HepG2 (cell line): ENCODE results near the gene VWA3A. TPM values are rescaled to one million over a fixed set of nuclear protein-coding genes. Genes with fewer than 3 reads are reported as not detected.
A peak's percentile ranks its signal among the peaks of the same experiment; 100 is the strongest.

Source experiments
- ARNTL ChIP-seq: sonication (generic); formaldehyde crosslinking; IDR thresholded peaks from 2 replicates; pipeline ENCODE4 v1.4.0; 2020; ENCODE audit warnings: mild to moderate bottlenecking, missing genetic modification reagents
- BCL6 ChIP-seq: IDR thresholded peaks from 2 replicates; pipeline ENCODE4 v1.6.1; 2016; ENCODE audit warnings: missing genetic modification reagents, missing compliant biosample characterization
- CEBPG ChIP-seq: IDR thresholded peaks from 2 replicates; pipeline ENCODE4 v1.6.1; 2016
- FOXK1 ChIP-seq: sonication (generic); formaldehyde crosslinking; IDR thresholded peaks from 2 replicates; pipeline ENCODE4 v1.4.0; 2020; ENCODE audit warnings: low read depth, missing genetic modification reagents, borderline replicate concordance
- GABPA ChIP-seq, 2 experiments: IDR thresholded peaks; 2 replicates each; pipeline ENCODE4 v1.6.1; 2011 to 2016; ENCODE audit warnings: low read depth in 2 of 2, low read length in 1 of 2, missing biosample characterization in 1 of 2, missing genetic modification characterization in 1 of 2
- KDM4B ChIP-seq: sonication (generic); formaldehyde crosslinking; IDR thresholded peaks from 2 replicates; pipeline ENCODE4 v1.4.0; 2020; ENCODE audit warnings: missing genetic modification reagents
- LBX2 ChIP-seq: sonication (generic); formaldehyde crosslinking; IDR thresholded peaks from 2 replicates; pipeline ENCODE4 v1.5.0; 2020; ENCODE audit warnings: missing genetic modification reagents, mild to moderate bottlenecking, borderline replicate concordance
- MBD4 ChIP-seq: IDR thresholded peaks from 2 replicates; pipeline ENCODE4 v1.6.1; 2012; ENCODE audit warnings: low read length, inconsistent platforms, borderline replicate concordance
- NFIB ChIP-seq: sonication (generic); formaldehyde crosslinking; IDR thresholded peaks from 2 replicates; pipeline ENCODE4 v1.9.0; 2021; ENCODE audit warnings: missing genetic modification reagents, mild to moderate bottlenecking, borderline replicate concordance
- SCMH1 ChIP-seq: sonication (generic); formaldehyde crosslinking; IDR thresholded peaks from 2 replicates; pipeline ENCODE4 v1.9.0; 2021; ENCODE audit warnings: missing genetic modification reagents, mild to moderate bottlenecking, borderline replicate concordance
- SOX5 ChIP-seq: IDR thresholded peaks from 2 replicates; pipeline ENCODE4 v1.6.1; 2016; ENCODE audit warnings: borderline replicate concordance
- STAG1 ChIP-seq: sonication (generic); formaldehyde crosslinking; IDR thresholded peaks from 2 replicates; pipeline ENCODE4 v1.4.0; 2020; ENCODE audit warnings: missing genetic modification reagents
- TCF7L2 ChIP-seq: IDR thresholded peaks from 2 replicates; pipeline ENCODE4 v1.6.1; 2011; ENCODE audit warnings: mild to moderate bottlenecking, low read depth, low read length, moderate library complexity
- XRCC5 ChIP-seq: fragments of 200-400 bp; formaldehyde crosslinking; optimal IDR thresholded peaks from 2 replicates; pipeline ENCODE3; 2017; ENCODE audit warnings: mild to moderate bottlenecking, low read length
- ZNF20 ChIP-seq: sonication (generic); formaldehyde crosslinking; IDR thresholded peaks from 2 replicates; pipeline ENCODE4 v1.4.0; 2020; ENCODE audit warnings: mild to moderate bottlenecking, moderate library complexity, missing genetic modification reagents
- ZNF251 ChIP-seq: sonication (generic); formaldehyde crosslinking; IDR thresholded peaks from 2 replicates; pipeline ENCODE4 v1.9.0; 2021; ENCODE audit warnings: mild to moderate bottlenecking, missing genetic modification reagents
- ZNF331 ChIP-seq: sonication (generic); formaldehyde crosslinking; IDR thresholded peaks from 2 replicates; pipeline ENCODE4 v1.4.0; 2020; ENCODE audit warnings: missing genetic modification reagents
- ZNF337 ChIP-seq: sonication (generic); formaldehyde crosslinking; IDR thresholded peaks from 2 replicates; pipeline ENCODE4 v1.5.1; 2020; ENCODE audit warnings: missing genetic modification reagents, low read depth, mild to moderate bottlenecking, borderline replicate concordance
- ZNF567 ChIP-seq: sonication (generic); formaldehyde crosslinking; IDR thresholded peaks from 2 replicates; pipeline ENCODE4 v1.8.1; 2023; ENCODE audit warnings: mild to moderate bottlenecking, missing genetic modification reagents, borderline replicate concordance
- ZNF644 ChIP-seq: IDR thresholded peaks from 2 replicates; pipeline ENCODE4 v1.6.1; 2016; ENCODE audit warnings: low read depth
- ZNF720 ChIP-seq: sonication (generic); formaldehyde crosslinking; IDR thresholded peaks from 2 replicates; pipeline ENCODE4 v1.4.0; 2020; ENCODE audit warnings: missing genetic modification reagents
- ZZZ3 ChIP-seq: sonication (generic); formaldehyde crosslinking; IDR thresholded peaks from 2 replicates; pipeline ENCODE4 v1.4.0; 2020; ENCODE audit warnings: missing genetic modification reagents, mild to moderate bottlenecking, borderline replicate concordance
- polyA plus RNA-seq, 8 experiments: library from polyadenylated mRNA; depleted of rRNA in 3 of 8; stranded (reverse) in 7 of 8; unstranded in 1 of 8; fragments of >200 nt; fragmentation: Illumina TruSeq in 4 of 8; extraction: Trizol in 4 of 8; gene quantifications; 2 replicates each; pipeline versions ENCODE4 v1.2.1 to v1.2.3, GENCODE V29; 2011 to 2016; ENCODE audit warnings: low read depth in 4 of 8, missing spikeins in 1 of 8, mixed read lengths in 1 of 8; ENCODE audit not compliant: insufficient read depth in 1 of 8
- total RNA-seq, 5 experiments: library from RNA; depleted of rRNA; stranded (reverse); fragments of >200 nt; fragmentation: Illumina TruSeq; extraction: Trizol; gene quantifications; 2 replicates each; pipeline ENCODE4 v1.2.3, GENCODE V29; 2016; ENCODE audit warnings: low read depth in 1 of 5
- TF ChIP-seq, protein P1 (sequence below): sonication (generic); formaldehyde crosslinking; IDR thresholded peaks from 2 replicates; pipeline ENCODE4 v1.4.0; 2020; ENCODE audit warnings: mild to moderate bottlenecking, low read depth, missing genetic modification reagents
- TF ChIP-seq, protein P2 (sequence below): IDR thresholded peaks from 2 replicates; pipeline ENCODE4 v1.6.1; 2016; ENCODE audit warnings: missing compliant biosample characterization, missing genetic modification reagents, borderline replicate concordance
- TF ChIP-seq, protein P3 (sequence below): IDR thresholded peaks from 2 replicates; pipeline ENCODE4 v1.6.1; 2012; ENCODE audit warnings: low read length, improper control_type of control experiment

VWA3A gene
- total and polyA plus RNA-seq, 2 of the 13 experiments (the other 11 are each of a cell fraction or from before 2014, with no cell fraction given) = 0.03 to 0.07 TPM

GRCh38 chr16:22206013-22206841 is 113.9 kb downstream of the VWA3A start, which contains the start of gene EEF2K (continued):
- TF ChIP-seq TCF7L2 (no peak), XRCC5 (peak; percentile 99), MBD4 (no peak), BCL6 (CRISPR knock-in tag) (peak; percentile 31), KDM4B (CRISPR knock-in tag) (peak; percentile 97), GABPA (IDR thresholded peaks at IDR 0.05; ENCODE audit: low read depth, low read length) (peak; percentile 71), GABPA (CRISPR knock-in tag; IDR thresholded peaks at IDR 0.05; ENCODE audit: low read depth) (peak; percentile 89), SOX5 (CRISPR knock-in tag) (peak; percentile 86), ZNF251 (peak; percentile 22; the same call in 1 of the 2 replicates), ZNF644 (peak; percentile 88), FOXK1 (CRISPR knock-in tag) (peak; percentile 63; the same call in 1 of the 2 replicates), STAG1 (CRISPR knock-in tag) (peak; percentile 74), CEBPG (CRISPR knock-in tag) (peak; percentile 47; the same call in 1 of the 2 replicates), ZNF567 (CRISPR knock-in tag) (peak; percentile 99), ZZZ3 (CRISPR knock-in tag) (0 out of 2 replicates have a peak, but pooled peaks have one; percentile 58), ZNF720 (CRISPR knock-in tag) (peak; percentile 48; the same call in 1 of the 2 replicates), SCMH1 (no peak), ZNF337 (CRISPR knock-in tag) (peak; percentile 68; the same call in 1 of the 2 replicates), ZNF20 (CRISPR knock-in tag) (no peak), ARNTL (peak; percentile 98), ZNF331 (CRISPR knock-in tag) (peak; percentile 99), LBX2 (CRISPR knock-in tag) (peak; percentile 94), NFIB (CRISPR knock-in tag) (no peak)
- TF ChIP-seq, protein P1, sequence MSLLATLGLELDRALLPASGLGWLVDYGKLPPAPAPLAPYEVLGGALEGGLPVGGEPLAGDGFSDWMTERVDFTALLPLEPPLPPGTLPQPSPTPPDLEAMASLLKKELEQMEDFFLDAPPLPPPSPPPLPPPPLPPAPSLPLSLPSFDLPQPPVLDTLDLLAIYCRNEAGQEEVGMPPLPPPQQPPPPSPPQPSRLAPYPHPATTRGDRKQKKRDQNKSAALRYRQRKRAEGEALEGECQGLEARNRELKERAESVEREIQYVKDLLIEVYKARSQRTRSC (CRISPR knock-in tag) = peak; percentile 70; the same call in 1 of the 2 replicates
- TF ChIP-seq, protein P2, sequence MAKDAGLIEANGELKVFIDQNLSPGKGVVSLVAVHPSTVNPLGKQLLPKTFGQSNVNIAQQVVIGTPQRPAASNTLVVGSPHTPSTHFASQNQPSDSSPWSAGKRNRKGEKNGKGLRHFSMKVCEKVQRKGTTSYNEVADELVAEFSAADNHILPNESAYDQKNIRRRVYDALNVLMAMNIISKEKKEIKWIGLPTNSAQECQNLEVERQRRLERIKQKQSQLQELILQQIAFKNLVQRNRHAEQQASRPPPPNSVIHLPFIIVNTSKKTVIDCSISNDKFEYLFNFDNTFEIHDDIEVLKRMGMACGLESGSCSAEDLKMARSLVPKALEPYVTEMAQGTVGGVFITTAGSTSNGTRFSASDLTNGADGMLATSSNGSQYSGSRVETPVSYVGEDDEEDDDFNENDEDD (CRISPR knock-in tag) = peak; percentile 94; the same call in 1 of the 2 replicates
- TF ChIP-seq, protein P3, sequence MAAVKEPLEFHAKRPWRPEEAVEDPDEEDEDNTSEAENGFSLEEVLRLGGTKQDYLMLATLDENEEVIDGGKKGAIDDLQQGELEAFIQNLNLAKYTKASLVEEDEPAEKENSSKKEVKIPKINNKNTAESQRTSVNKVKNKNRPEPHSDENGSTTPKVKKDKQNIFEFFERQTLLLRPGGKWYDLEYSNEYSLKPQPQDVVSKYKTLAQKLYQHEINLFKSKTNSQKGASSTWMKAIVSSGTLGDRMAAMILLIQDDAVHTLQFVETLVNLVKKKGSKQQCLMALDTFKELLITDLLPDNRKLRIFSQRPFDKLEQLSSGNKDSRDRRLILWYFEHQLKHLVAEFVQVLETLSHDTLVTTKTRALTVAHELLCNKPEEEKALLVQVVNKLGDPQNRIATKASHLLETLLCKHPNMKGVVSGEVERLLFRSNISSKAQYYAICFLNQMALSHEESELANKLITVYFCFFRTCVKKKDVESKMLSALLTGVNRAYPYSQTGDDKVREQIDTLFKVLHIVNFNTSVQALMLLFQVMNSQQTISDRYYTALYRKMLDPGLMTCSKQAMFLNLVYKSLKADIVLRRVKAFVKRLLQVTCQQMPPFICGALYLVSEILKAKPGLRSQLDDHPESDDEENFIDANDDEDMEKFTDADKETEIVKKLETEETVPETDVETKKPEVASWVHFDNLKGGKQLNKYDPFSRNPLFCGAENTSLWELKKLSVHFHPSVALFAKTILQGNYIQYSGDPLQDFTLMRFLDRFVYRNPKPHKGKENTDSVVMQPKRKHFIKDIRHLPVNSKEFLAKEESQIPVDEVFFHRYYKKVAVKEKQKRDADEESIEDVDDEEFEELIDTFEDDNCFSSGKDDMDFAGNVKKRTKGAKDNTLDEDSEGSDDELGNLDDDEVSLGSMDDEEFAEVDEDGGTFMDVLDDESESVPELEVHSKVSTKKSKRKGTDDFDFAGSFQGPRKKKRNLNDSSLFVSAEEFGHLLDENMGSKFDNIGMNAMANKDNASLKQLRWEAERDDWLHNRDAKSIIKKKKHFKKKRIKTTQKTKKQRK = no peak
